RPMI7951 (cell line): Measurements from ENCODE around the gene RPA1. TPM values are rescaled to one million over a fixed set of nuclear protein-coding genes. Genes with fewer than 3 reads are reported as not detected.
"Not testable (repeated sequence)": the region's sequence is repeated elsewhere in the genome, so short reads cannot be mapped to it uniquely, and the experiment has no call there.

ENCODE experiments used
- DNase-seq: peaks from one replicate; pipeline ENCODE4 v3.0.0-alpha.2; 2012; ENCODE audit warnings: low read depth
- total RNA-seq: library from RNA; depleted of rRNA; stranded (reverse); fragments of >200 nt; shearing (Covaris generic); gene quantifications from 2 replicates; pipeline ENCODE4 v1.2.3, GENCODE V29; 2014; rRNA removed

Gene RPA1
- total RNA-seq = 21.6 and 23.6 TPM in 2 replicates

DNA sequence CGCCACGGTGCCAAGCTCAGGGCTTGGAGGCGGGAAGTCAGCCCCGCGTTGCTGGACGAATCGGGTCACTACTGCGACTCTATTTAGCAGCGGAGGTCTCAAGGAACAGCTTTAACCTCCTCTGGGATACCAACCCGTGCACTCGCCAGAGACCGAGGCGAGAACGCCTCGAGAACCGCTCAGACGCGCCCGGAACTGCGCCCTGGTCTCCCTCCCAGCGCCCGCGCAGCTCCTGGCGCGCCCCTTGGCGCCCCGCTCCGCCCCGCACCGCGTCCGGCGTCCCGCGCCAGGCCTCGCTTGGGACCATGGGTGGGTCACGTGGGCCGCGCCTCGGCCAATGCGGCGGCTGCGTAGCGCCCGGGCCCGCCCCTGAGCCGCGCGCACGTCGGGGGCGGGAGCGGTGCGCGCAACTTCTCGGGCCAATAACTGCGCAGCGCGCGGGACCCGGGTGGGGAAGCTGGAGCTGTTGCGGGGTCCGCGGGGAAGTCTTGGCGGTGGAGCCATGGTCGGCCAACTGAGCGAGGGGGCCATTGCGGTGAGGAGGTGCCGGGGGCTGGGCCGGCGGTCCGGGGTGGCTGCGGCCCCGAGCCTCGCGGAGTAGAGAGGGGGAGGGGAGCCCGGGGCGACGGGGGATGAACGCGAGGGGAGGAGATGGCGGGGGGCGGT lies at the start of gene RPA1, which contains the start of gene SMYD4:
TSS of gene RPA1 (plus strand) at position 414 of the 666 bp plus-strand sequence. CDS start at position 503, 89 bp downstream.
TSS of gene SMYD4 (minus strand) at position 311 of the 666 bp plus-strand sequence. CDS start 1,908 bp downstream, outside the sequence.
- DNase-seq = peak; percentile 83

DNA sequence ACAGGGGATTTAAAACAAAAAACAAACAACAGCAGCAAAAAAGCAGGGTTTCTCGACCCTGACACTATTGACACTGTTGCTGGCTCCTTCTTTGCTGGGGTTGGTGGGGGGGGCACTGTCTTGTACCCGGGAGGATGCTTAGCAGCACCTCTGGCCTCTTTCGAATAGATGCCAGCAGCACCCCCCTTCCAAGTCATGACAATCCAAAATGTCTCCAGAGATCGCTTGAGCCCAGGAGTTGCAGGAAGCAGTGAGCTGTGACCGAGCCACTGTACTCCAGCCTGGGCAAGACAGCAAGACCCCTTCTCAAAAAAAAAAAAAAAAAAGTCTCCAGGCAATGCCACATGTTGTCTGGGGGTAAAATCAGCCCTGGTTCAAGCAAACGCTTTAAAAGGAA lies 47.6 kb upstream of the RPA1 start:
- DNase-seq = no peak

GRCh38 chr17:1783271-1783670 lies 46.5 kb upstream of the RPA1 start:
- no peak for DNase-seq

GRCh38 chr17:1783834-1784611 lies 45.8 kb upstream of the RPA1 start:
- DNase-seq = peak; percentile 58

GRCh38 chr17:1785930-1786329 lies 43.9 kb upstream of the RPA1 start:
- DNase-seq = peak; percentile 44

DNA sequence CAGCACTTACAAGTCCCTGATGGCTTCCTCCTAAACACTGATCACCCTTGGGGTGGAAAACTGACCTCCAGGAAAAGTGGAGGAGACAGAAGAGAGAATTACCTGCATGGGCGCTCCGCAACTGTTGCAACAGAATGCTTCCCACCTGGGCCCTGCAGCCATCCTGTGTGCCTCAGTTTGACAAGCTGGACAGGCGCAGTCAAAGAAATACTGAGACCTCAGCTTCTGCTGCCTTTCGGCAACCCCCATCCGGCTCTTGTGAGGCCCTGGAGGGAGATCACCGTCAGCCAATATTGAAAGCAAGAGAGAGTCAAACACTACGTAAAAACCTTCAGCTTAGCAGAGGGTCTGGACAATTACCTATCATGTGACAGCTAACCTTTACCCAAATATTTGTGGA lies 43.1 kb upstream of the RPA1 start:
- DNase-seq = no peak

DNA sequence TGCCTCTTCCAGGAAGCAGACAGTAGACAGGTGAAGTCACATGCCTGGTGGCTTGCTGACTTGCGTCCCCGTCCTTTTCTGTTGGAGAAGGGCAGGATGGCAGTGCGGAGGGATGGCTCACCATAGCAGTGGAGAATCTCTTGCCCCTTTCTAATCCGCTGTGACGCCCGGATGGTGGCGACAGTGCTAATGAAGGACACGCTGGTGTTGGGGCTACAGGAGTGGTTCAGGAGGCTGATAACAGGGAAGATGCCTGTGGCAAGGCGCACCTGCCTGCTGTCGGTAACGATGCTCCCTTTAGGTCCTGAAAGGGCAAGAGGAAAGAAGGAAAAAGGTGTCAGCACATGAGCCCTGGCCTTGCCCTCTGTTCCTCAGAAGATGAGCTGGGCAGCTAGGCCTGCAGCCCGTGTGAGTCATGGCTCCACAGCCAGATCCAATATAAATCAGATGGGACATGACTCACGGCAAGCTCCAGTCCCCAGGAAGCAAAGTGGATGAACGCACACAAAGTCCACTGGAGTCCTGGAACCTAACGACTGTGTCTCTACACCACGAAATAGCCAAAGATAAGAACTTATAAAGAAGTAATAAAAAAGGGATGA lies 42.4 kb upstream of the RPA1 start:
- DNase-seq = peak; percentile 93

GRCh38 chr17:1789936-1790335 lies 39.9 kb upstream of the RPA1 start:
- DNase-seq = no peak

DNA sequence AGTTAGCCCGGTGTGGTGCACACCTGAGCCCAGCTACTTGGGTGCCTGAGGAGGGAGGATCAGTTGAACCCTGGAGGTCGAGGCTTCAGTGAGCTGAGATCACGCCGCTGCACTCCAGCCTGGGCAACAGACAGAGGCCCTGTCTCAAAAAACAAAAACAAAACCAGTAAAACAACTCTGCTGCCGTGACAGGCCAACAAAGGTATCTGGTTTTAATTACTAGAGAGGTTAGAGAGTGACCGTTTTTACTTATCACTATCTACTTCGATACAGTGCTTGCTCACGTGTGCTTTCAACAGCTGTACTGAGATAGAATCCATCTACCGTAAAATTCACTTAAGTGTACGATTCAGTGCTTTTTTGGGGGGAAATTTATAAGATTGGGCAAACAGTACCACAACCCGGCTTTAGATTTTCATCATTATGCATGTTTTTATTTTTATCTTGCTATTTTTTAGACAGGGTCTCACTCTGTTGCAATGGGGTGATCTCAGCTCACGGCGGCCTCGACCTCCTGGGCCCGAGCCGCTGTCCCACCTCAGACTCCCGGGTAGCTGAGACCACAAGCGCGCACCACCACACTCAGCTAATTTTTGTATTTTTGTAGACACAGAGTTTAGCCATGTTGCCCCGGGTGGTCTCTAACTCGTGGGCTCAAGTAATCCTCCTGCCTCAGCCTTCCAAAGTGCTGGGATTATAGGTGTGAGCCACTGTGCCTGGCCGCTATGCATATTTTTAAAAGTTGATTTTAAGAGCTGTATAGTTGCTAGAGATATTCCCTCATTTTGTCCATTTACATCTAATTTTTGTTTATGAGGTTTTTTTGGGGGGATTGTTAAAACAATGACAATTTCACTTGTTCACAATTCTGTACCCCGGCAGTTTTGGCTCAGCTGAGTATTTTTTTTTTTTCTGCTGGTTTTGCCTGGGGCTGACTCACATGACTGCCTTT lies 37.0 kb upstream of the RPA1 start:
- no peak for DNase-seq

DNA sequence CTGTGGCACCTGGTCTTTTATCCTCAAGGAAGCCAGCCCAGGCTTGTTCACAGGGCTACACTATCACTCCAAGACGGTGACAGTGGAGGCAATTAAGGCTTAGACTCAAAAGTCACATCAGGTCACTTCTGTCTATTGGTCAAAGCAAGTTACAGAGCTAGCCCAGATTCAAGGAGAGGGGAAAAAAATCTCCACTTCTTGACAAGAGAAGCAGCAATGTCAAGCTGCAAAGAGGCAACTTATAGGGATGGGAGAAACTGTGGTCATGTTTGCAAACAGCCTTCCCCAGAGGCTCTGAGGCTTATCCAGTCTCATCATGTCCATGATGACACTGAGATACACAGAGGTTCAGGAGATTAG lies 36.4 kb upstream of the RPA1 start:
- DNase-seq = peak; percentile 20

DNA sequence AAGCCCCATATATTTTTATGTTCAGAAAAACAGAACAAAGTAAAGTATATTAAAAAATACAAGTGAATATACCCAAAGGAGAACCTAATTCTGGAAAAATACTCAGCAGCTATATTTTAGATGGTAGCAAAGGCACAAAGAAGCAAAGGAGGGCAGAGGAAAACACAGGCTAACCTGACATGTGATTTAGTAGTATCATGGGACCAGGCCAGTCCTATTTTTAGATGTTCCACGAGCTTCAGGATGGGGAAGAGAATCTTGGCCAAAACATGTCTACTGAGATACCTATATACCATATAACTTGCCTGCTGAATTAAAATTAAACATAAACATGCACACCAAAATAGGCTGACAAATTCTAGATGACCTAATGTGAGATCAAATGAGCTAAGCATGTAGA lies 33.0 kb upstream of the RPA1 start:
- no peak for DNase-seq

DNA sequence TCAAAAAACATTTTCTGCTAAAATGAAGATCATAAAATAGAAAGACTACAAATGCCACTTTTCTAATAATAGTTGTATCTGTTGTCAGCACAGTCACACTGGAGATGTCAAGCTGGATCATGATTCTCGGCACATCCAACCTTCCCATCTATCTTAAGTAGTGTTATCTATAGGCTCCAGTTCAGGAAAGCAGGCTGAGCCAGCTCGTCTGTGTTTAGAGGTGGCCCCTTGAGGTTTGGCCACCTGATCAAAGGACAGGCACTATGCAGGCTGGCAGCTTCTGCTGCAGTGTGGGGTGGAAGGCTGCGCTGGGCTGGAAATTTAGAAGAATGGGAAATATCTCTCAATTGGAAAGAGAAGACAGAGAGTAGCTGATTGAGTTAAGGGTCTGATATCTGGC lies 32.5 kb upstream of the RPA1 start:
- no peak for DNase-seq

DNA sequence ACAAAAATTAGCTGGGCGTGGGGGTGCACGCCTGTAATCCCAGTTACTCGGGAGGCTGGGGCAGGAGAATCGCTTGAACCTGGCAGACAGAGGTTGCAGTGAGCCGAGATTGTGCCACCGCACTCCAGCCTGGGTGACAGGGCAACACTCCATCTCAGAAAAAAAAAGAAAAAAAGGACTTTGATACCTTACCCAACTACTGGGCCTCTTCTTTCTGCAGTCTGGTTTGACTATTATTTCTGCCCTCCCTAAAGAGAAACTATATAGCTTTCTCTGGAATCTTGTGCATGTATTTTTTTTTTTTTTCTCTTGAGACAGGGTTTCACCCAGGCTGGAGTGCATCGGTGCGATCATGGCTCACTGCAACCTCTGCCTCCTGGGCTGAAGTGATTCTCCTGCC lies 32.0 kb upstream of the RPA1 start:
- not testable (repeated sequence) for DNase-seq

- DNase-seq = no peak
These were observed 29.6 kb upstream of the RPA1 start for GRCh38 chr17:1800240-1800639.

DNA sequence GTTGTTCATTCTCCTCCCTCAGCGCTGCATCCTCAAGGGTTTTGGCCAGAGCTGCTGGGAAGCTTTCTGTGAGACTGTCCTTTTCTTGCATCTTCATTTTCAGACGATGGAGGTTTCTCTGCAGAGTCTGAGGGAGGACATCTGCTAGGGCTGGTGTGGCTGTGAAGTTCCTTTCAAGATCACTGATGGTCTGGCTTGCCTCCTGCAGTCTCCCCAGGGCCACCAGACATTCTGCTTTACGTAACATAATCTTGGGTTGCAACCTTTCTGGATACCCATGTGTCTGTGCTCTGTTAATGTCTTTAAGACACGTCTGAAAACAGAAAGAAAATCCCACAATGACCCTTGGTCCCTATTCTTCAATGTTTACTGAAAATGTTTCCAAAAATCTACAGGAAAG lies 29.1 kb upstream of the RPA1 start:
- no peak for DNase-seq

DNA sequence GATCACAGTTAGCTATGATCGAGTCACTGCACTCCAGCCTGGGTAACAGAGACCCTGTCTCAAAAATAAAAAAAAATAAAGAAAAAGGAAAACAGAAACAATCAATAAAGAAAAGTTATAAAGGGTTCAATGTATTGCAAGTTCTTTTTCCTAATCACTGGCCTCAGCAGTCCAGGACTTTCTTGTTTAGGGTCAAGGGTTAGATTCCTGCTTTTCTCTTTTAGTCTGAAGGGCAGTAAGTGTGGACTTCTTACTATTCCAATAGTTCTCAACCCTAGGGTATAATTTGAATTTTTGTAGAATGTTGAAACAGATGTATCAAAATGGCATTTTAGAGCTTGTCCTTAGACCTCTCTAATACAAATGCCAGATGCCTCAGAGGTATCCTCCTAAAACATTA lies 27.4 kb upstream of the RPA1 start:
- DNase-seq = no peak

DNA sequence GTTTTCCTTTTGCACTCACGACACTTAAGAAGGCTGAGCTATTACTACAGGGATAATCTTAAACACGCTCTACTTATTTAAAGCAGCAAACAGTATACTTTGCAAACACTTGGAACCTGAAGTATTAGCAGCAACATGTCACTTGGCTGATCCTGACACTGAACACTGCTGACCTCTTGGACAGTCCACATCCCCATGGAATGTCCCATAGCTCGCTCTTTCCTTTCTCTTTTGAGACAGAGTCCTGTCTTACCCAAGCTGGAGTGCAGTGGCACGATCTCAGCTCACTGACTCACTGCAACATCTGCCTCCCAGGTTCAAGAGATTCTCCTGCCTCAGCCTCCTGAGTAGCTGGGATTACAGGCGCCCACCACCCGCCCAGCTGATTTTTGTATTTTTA lies 26.5 kb upstream of the RPA1 start:
- DNase-seq = no peak

GRCh38 chr17:1807890-1808289 lies 21.9 kb upstream of the RPA1 start:
- DNase-seq = no peak

DNA sequence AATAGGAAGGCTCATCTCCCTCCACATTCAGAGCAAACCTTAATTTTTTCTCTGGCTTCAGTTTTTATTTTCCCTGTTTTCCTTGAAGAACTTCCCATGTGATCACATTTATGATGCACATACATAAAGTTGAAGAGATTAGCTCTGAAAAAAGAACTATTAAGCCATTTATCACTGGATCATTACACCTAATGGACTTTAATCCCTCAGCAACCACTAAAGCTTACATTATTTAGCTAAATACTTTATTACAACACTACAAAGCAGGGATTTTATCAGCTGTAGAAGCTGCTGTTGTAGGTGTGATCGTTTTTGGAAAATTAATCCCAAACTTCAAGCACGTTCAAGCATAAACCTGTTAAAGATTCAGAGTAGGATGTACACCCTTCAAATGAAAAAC lies 21.2 kb upstream of the RPA1 start:
- no peak for DNase-seq

- not testable (repeated sequence) for DNase-seq
These were observed 20.0 kb upstream of the RPA1 start for GRCh38 chr17:1809815-1810214.

GRCh38 chr17:1810450-1811103 lies 19.2 kb upstream of the RPA1 start:
- no peak for DNase-seq
